ENCODE data around the gene NWD2.

NWD2 gene

DNA sequence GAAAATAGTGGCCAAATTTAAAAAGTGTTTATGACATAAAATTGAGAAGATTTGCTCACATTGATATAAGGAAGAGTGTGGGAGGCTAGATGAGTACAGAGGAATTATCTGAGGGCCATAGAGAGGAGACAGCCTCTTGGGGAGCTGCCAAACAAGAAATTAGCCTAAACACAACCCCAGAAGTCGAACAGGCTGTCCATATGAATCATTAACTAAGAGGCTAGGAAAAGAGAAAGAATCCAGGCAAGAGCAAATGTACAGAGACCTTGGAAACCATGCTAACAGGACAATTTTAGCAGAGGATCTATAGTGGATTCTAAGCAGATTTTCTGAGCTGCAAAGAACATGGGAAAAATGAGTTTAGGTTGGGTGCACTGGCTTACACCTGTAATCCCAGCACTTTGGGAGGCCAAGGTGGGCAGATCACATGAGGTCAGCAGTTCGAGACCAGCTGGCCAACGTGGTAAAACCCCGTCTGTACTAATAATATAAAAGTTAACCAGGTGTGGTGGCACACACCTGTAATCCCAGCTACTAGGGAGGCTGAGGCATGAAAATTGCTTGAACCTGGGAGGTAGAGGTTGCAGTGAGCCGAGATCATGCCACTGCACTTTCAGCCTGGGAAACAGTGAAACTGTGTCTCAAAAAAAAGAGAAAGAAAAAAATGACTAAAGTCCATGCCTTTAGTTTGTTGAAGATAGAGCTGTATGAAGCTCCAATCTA lies 76.1 kb downstream of the NWD2 start:
- Histone ChIP-seq H3K4me3 (replicated peaks; ENCODE audit: insufficient read depth, low read length) (no peak overlapping the region), H3K27ac (replicated peaks) (no peak overlapping the region), H3K27me3 (ENCODE audit: insufficient read depth, poor library complexity, severe bottlenecking) (peaks cover 2% of the 10 kb centered on the region)
- DNase-seq (ENCODE audit: low read depth in 1 of 2, low spot score in 1 of 2): no peak
- TF ChIP-seq GABPA (IDR thresholded peaks at IDR 0.05; ENCODE audit: low read depth): no peak
- TF ChIP-seq POLR2AphosphoS5 (IDR thresholded peaks at IDR 0.05; ENCODE audit: low read depth): no peak
- TF ChIP-seq, protein P1, sequence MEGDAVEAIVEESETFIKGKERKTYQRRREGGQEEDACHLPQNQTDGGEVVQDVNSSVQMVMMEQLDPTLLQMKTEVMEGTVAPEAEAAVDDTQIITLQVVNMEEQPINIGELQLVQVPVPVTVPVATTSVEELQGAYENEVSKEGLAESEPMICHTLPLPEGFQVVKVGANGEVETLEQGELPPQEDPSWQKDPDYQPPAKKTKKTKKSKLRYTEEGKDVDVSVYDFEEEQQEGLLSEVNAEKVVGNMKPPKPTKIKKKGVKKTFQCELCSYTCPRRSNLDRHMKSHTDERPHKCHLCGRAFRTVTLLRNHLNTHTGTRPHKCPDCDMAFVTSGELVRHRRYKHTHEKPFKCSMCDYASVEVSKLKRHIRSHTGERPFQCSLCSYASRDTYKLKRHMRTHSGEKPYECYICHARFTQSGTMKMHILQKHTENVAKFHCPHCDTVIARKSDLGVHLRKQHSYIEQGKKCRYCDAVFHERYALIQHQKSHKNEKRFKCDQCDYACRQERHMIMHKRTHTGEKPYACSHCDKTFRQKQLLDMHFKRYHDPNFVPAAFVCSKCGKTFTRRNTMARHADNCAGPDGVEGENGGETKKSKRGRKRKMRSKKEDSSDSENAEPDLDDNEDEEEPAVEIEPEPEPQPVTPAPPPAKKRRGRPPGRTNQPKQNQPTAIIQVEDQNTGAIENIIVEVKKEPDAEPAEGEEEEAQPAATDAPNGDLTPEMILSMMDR (IDR thresholded peaks at IDR 0.05; ENCODE audit: insufficient read depth, low read length): no peak
- no peak for TF ChIP-seq SPI1 (IDR thresholded peaks at IDR 0.05; ENCODE audit: borderline replicate concordance, low read depth)
- TF ChIP-seq, protein P2, sequence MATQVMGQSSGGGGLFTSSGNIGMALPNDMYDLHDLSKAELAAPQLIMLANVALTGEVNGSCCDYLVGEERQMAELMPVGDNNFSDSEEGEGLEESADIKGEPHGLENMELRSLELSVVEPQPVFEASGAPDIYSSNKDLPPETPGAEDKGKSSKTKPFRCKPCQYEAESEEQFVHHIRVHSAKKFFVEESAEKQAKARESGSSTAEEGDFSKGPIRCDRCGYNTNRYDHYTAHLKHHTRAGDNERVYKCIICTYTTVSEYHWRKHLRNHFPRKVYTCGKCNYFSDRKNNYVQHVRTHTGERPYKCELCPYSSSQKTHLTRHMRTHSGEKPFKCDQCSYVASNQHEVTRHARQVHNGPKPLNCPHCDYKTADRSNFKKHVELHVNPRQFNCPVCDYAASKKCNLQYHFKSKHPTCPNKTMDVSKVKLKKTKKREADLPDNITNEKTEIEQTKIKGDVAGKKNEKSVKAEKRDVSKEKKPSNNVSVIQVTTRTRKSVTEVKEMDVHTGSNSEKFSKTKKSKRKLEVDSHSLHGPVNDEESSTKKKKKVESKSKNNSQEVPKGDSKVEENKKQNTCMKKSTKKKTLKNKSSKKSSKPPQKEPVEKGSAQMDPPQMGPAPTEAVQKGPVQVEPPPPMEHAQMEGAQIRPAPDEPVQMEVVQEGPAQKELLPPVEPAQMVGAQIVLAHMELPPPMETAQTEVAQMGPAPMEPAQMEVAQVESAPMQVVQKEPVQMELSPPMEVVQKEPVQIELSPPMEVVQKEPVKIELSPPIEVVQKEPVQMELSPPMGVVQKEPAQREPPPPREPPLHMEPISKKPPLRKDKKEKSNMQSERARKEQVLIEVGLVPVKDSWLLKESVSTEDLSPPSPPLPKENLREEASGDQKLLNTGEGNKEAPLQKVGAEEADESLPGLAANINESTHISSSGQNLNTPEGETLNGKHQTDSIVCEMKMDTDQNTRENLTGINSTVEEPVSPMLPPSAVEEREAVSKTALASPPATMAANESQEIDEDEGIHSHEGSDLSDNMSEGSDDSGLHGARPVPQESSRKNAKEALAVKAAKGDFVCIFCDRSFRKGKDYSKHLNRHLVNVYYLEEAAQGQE (IDR thresholded peaks at IDR 0.05; ENCODE audit: insufficient replicate concordance, low read depth): no peak

DNA sequence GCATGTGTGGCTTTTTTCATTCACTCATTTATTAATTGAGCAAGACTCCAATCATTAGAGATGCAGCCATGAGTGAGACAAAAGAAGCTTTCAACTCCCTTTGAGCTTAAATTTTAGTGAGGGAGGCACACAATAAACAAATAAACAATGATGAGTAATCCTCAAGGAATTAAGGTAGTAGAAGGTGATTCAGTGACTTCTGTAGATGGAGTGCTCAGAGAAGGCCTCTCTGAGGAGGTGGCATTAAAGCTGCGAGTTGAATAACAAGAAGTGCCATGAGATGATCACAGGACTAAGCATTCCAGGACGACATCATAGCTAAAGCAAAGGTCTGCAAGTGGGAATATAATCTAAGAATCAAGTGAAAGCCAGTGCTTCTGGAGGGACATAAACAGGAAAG lies 77.6 kb downstream of the NWD2 start:
- no peak overlapping the region for H3K4me3 ChIP-seq (replicated peaks; ENCODE audit: insufficient read depth, low read length)
- no peak overlapping the region for H3K27ac ChIP-seq (replicated peaks)
- peaks cover 2% of the 10 kb centered on the region for H3K27me3 ChIP-seq (ENCODE audit: insufficient read depth, poor library complexity, severe bottlenecking)
- TF ChIP-seq GABPA (IDR thresholded peaks at IDR 0.05; ENCODE audit: low read depth) (no peak), SPI1 (IDR thresholded peaks at IDR 0.05; ENCODE audit: borderline replicate concordance, low read depth) (no peak), POLR2AphosphoS5 (IDR thresholded peaks at IDR 0.05; ENCODE audit: low read depth) (no peak)
- TF ChIP-seq, protein P1 (IDR thresholded peaks at IDR 0.05; ENCODE audit: insufficient read depth, low read length): no peak
- TF ChIP-seq, protein P2 (IDR thresholded peaks at IDR 0.05; ENCODE audit: insufficient replicate concordance, low read depth): no peak
- DNase-seq (ENCODE audit: low read depth in 1 of 2, low spot score in 1 of 2): no peak

DNA sequence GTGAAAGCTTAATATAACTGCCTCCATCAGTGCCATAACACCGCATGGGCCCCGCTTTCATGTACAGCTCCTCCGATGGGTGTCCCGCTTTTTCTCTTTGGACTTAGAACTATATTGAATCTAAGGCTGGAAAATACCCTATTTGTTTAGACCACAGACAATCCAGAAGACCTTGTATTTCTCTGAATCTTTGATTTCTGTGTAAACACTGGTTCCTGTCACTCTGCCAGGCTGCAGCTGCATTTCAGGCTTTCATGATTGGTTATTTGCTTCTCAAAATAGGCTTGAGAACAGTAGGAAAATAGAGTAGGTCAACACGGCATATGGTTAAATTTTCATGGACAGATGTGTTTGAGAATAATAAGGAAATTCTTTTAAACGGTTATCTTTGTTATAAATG lies 80.0 kb downstream of the NWD2 start:
- H3K27ac ChIP-seq (replicated peaks): no peak overlapping the region
- no peak for DNase-seq (ENCODE audit: low read depth in 1 of 2, low spot score in 1 of 2)
- no peak overlapping the region for H3K4me3 ChIP-seq (replicated peaks; ENCODE audit: insufficient read depth, low read length)
- H3K27me3 ChIP-seq (ENCODE audit: insufficient read depth, poor library complexity, severe bottlenecking): no peaks in the 10 kb centered on the region
- TF ChIP-seq SPI1 (IDR thresholded peaks at IDR 0.05; ENCODE audit: borderline replicate concordance, low read depth) (no peak), GABPA (IDR thresholded peaks at IDR 0.05; ENCODE audit: low read depth) (no peak), POLR2AphosphoS5 (IDR thresholded peaks at IDR 0.05; ENCODE audit: low read depth) (no peak)
- TF ChIP-seq, protein P2 (IDR thresholded peaks at IDR 0.05; ENCODE audit: insufficient replicate concordance, low read depth): no peak
- TF ChIP-seq, protein P1 (IDR thresholded peaks at IDR 0.05; ENCODE audit: insufficient read depth, low read length): no peak
